HG02885 (cell line): ENCODE data around the gene ABCG2.

Experiments
- ATAC-seq: cut with Tn5 transposase; IDR thresholded peaks from one replicate; pipeline ENCODE4 v1.9.1; 2021; ENCODE audit warnings: mild to moderate bottlenecking; ENCODE audit not compliant: unreplicated experiment, poor library complexity

Gene ABCG2

GRCh38 chr4:88078579-88078978 lies 79.9 kb downstream of the ABCG2 start:
- ATAC-seq: no peak

GRCh38 chr4:88077911-88078524 lies 80.4 kb downstream of the ABCG2 start:
- no peak for ATAC-seq

GRCh38 chr4:88075336-88075735 lies 83.1 kb downstream of the ABCG2 start:
- ATAC-seq: no peak

GRCh38 chr4:88070031-88070430 lies 88.4 kb downstream of the ABCG2 start:
- no peak for ATAC-seq

- no peak for ATAC-seq
Observed at GRCh38 chr4:88064410-88064809, 94.0 kb downstream of the ABCG2 start.

GRCh38 chr4:88063634-88064296 lies 94.7 kb downstream of the ABCG2 start:
- no peak for ATAC-seq

GRCh38 chr4:88062843-88063242 lies 95.6 kb downstream of the ABCG2 start:
- no peak for ATAC-seq

GRCh38 chr4:88062311-88062710 lies 96.1 kb downstream of the ABCG2 start:
- no peak for ATAC-seq

GRCh38 chr4:88060431-88060830 lies 98.0 kb downstream of the ABCG2 start:
- no peak for ATAC-seq

- ATAC-seq: no peak
Observed at GRCh38 chr4:88059766-88060165, 98.7 kb downstream of the ABCG2 start.

- no peak for ATAC-seq
Observed at GRCh38 chr4:88058295-88058694, 100.1 kb downstream of the ABCG2 start.

GRCh38 chr4:88054901-88055300 lies 103.5 kb downstream of the ABCG2 start:
- peak; percentile 72 for ATAC-seq

GRCh38 chr4:88054229-88054628 lies 104.2 kb downstream of the ABCG2 start:
- no peak for ATAC-seq

- no peak for ATAC-seq
Observed at GRCh38 chr4:88045021-88045420, 113.4 kb downstream of the ABCG2 start.

- no peak for ATAC-seq
Observed at GRCh38 chr4:88043586-88044340, 114.7 kb downstream of the ABCG2 start.

GRCh38 chr4:88043001-88043400 lies 115.4 kb downstream of the ABCG2 start:
- no peak for ATAC-seq

- ATAC-seq: no peak
Observed at GRCh38 chr4:88041626-88042025, 116.8 kb downstream of the ABCG2 start.

GRCh38 chr4:88040707-88041106 lies 117.7 kb downstream of the ABCG2 start:
- no peak for ATAC-seq
